B cell (primary cell): Measurements from ENCODE around the gene OR5M11. TPM values are rescaled to one million over a fixed set of nuclear protein-coding genes. Genes with fewer than 3 reads are reported as not detected.
"Not testable (repeated sequence)": the region's sequence is repeated elsewhere in the genome, so short reads cannot be mapped to it uniquely, and the experiment has no call there.

ENCODE experiments used
- ATAC-seq: fragments of 200-7000 bp; cut with Tn5 transposase; one replicate; pipeline ENCODE4 v1.10.0; 2021; ENCODE audit warnings: low read depth, mild to moderate bottlenecking, moderate number of reproducible peaks, moderate library complexity
- CTCF ChIA-PET: fragments of 350-600 bp; sonication (Branson Sonifier 250); formaldehyde crosslinking; loops from one replicate; lab custom pipeline; 2021; ENCODE audit warnings: antibody characterized with exemption, inconsistent platforms; lab: Charles Lee
- POLR2A ChIA-PET: fragments of 350-600 bp; sonication (Branson Sonifier 250); formaldehyde crosslinking; loops from one replicate; lab custom pipeline; 2021; ENCODE audit warnings: antibody characterized with exemption; lab: Charles Lee
- DNase-seq: peaks from one replicate; pipeline ENCODE4 v3.0.0; 2013
- H2AFZ ChIP-seq: 2 replicates; pipeline ENCODE4 v1.6.1; 2012; ENCODE audit warnings: mild to moderate bottlenecking, low read depth, low read length; ENCODE audit not compliant: insufficient read depth, poor library complexity, severe bottlenecking
- H3K27ac ChIP-seq, 2 donors: 1 replicate in 1 of 2; 2 replicates in 1 of 2; pipeline ENCODE4 v1.5.1; 2012 to 2013; ENCODE audit warnings: low read length in 2 of 2, mild to moderate bottlenecking in 2 of 2, moderate library complexity in 1 of 2
- H3K27me3 ChIP-seq, 4 experiments: fragments of 200-600 bp in 1 of 4; sonication (generic) in 1 of 4; replicated peaks in 1 of 4; 1 replicate in 2 of 4; 2 replicates in 2 of 4; pipeline versions ENCODE4 v1.6.1 to v1.7.0; 2013 to 2016; ENCODE audit warnings: low read length in 3 of 4, mild to moderate bottlenecking in 2 of 4, mixed read lengths in 1 of 4, moderate library complexity in 1 of 4; ENCODE audit not compliant: insufficient read depth in 4 of 4, control insufficient read depth in 3 of 4; ENCODE audit errors: control extremely low read depth in 1 of 4
- H3K36me3 ChIP-seq, 2 experiments: replicated peaks in 1 of 2; 1 replicate in 1 of 2; 2 replicates in 1 of 2; pipeline versions ENCODE4 v1.6.1 to v1.7.1; 2013; ENCODE audit warnings: low read length in 1 of 2; ENCODE audit not compliant: insufficient read depth in 2 of 2, control insufficient read depth in 1 of 2; ENCODE audit errors: control extremely low read depth in 1 of 2, extremely low read depth in 1 of 2
- H3K4me1 ChIP-seq, 2 donors: fragments of 200-600 bp in 1 of 2; sonication (generic) in 1 of 2; 1 replicate in 1 of 2; 2 replicates in 1 of 2; pipeline versions ENCODE4 v1.5.1 to v1.6.1; 2013 to 2017; ENCODE audit warnings: low read length in 2 of 2; ENCODE audit not compliant: control insufficient read depth in 2 of 2, insufficient read depth in 2 of 2
- H3K4me2 ChIP-seq: replicated peaks from 2 replicates; pipeline ENCODE3; 2012; ENCODE audit warnings: mild to moderate bottlenecking, low read depth, low read length; ENCODE audit not compliant: poor library complexity, severe bottlenecking
- H3K4me3 ChIP-seq, 5 experiments: fragments of 200-600 bp in 1 of 5; sonication (generic) in 1 of 5; 1 replicate in 3 of 5; 2 replicates in 2 of 5; pipeline versions ENCODE4 v1.5.1 to v1.7.0; 2011 to 2016; ENCODE audit warnings: low read length in 4 of 5, mild to moderate bottlenecking in 4 of 5, low read depth in 2 of 5, control low read depth in 1 of 5, moderate library complexity in 1 of 5; ENCODE audit not compliant: insufficient read depth in 1 of 5; ENCODE audit errors: control extremely low read depth in 1 of 5, extremely low read depth in 1 of 5
- H3K79me2 ChIP-seq: fragments of 200-600 bp; sonication (generic); one replicate; pipeline ENCODE4 v1.6.0; 2016; ENCODE audit warnings: low read length; ENCODE audit not compliant: control insufficient read depth, insufficient read depth
- H3K9ac ChIP-seq: fragments of 200-600 bp; sonication (generic); 2 replicates; pipeline ENCODE4 v1.6.1; 2017; ENCODE audit warnings: mild to moderate bottlenecking, low read length, moderate library complexity
- H3K9me3 ChIP-seq, 3 donors: one replicate each; pipeline versions ENCODE4 v1.6.1 to v1.7.1; 2013; ENCODE audit warnings: low read length in 2 of 3; ENCODE audit not compliant: control insufficient read depth in 2 of 3, insufficient read depth in 1 of 3; ENCODE audit errors: control extremely low read depth in 1 of 3
- H4K20me1 ChIP-seq: 2 replicates; pipeline ENCODE4 v1.6.0; 2012; ENCODE audit warnings: mild to moderate bottlenecking, low read length; ENCODE audit not compliant: insufficient read depth, control insufficient read depth, poor library complexity, severe bottlenecking
- H3K27ac Mint-ChIP-seq: one replicate; pipeline ENCODE4 v1.8.0; 2021; ENCODE audit warnings: mixed read lengths
- H3K27me3 Mint-ChIP-seq: one replicate; pipeline ENCODE4 v1.8.0; 2021; ENCODE audit warnings: mixed read lengths
- H3K4me1 Mint-ChIP-seq: one replicate; pipeline ENCODE4 v1.8.0; 2021; ENCODE audit warnings: mixed read lengths
- H3K4me3 Mint-ChIP-seq: one replicate; pipeline ENCODE4 v1.8.0; 2021; ENCODE audit warnings: mixed read lengths
- H3K9me3 Mint-ChIP-seq: one replicate; pipeline ENCODE4 v1.8.0; 2022; ENCODE audit warnings: mixed read lengths; ENCODE audit not compliant: insufficient read depth
- EZH2 ChIP-seq: IDR thresholded peaks from 2 replicates; pipeline ENCODE4 v1.6.1; 2012; ENCODE audit warnings: borderline replicate concordance, low read depth, mild to moderate bottlenecking, moderate library complexity, low read length; ENCODE audit not compliant: insufficient read depth, poor library complexity, severe bottlenecking
- WGBS: methylation state at CpG from one replicate; pipeline ENCODE4 v1.1.5; 2013; ENCODE audit warnings: missing lambda C conversion rate; ENCODE audit not compliant: insufficient coverage; 5-methylcytosine and 5-hydroxymethylcytosine counted together
- intact Hi-C: fragments of 100-400 bp; cut with micrococcal nuclease; formaldehyde crosslinking; loops from one replicate; pipeline ENCODE4 v1.10.0; 2022
- polyA plus RNA-seq: library from polyadenylated mRNA; depleted of rRNA; stranded (reverse); fragments of >200 nt; gene quantifications from 2 replicates; pipeline ENCODE4 v1.2.3, GENCODE V29; 2012
- total RNA-seq, 2 donors: library from RNA; stranded (reverse); fragments of 120-200 nt in 1 of 2; gene quantifications; 1 replicate in 1 of 2; 2 replicates in 1 of 2; pipeline versions ENCODE4 v1.2.3 to v1.2.4, GENCODE V29; 2013 to 2022
- TF ChIP-seq, protein P1 (sequence below): fragments of 200-600 bp; IDR thresholded peaks from one replicate; pipeline ENCODE4 v1.8.0; 2022; ENCODE audit warnings: antibody characterized with exemption, mild to moderate bottlenecking

OR5M11 gene
- total and polyA plus RNA-seq, 2 donors (not counting 1 experiment from before 2014, with no cell fraction given) = not detected

DNA sequence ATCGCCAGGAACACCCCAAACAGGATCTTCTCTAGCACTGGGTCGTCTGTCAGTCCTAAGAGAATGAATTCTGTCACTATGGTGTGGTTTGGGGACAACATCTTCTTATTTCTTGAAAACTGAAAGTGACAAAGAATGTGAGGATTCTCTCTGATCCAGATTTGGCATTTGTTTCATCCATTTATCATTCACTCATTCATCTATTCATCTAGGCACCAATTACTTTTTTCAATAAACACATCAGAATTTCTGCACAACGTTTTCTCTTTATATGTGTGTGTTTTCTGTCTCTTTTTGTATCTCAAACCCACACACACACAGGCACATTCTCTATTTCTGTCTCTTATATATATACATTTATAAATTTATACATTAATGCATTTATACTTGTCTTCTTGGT is 34.6 kb upstream of the OR5M11 start, which contains the start of gene OR5M10:
TSS of gene OR5M10 (minus strand) at position 101 of the 400 bp plus-strand sequence. CDS start at position 101, 0 bp downstream.
- Histone ChIP-seq H3K9ac (no peak within 1 kb of the TSS), H2AFZ (no peak within 1 kb of the TSS), H3K4me1 (no peaks in the 10 kb centered on the region), H3K27ac (no peak within 1 kb of the TSS), H3K79me2 (no peaks in the 10 kb centered on the region), H3K4me2 (no peak within 1 kb of the TSS), H4K20me1 (no peaks in the 10 kb centered on the region), H3K27me3 (no peaks in the 10 kb centered on the region), H3K9me3 (peaks cover 0 to 4% (median 2%) of the 10 kb centered on the region in 3 donors), H3K4me3 (no peak within 1 kb of the TSS), H3K36me3 (no peaks in the 10 kb centered on the region)
- Mint-ChIP-seq H3K27me3 (no peaks in the 10 kb centered on the region), H3K4me1 (no peaks in the 10 kb centered on the region), H3K4me3 (no peak within 1 kb of the TSS), H3K27ac (no peak within 1 kb of the TSS), H3K9me3 (no peaks in the 10 kb centered on the region)
- DNase-seq (no peak), ATAC-seq (no peak)
- no peak for TF ChIP-seq EZH2
- TF ChIP-seq, protein P1, sequence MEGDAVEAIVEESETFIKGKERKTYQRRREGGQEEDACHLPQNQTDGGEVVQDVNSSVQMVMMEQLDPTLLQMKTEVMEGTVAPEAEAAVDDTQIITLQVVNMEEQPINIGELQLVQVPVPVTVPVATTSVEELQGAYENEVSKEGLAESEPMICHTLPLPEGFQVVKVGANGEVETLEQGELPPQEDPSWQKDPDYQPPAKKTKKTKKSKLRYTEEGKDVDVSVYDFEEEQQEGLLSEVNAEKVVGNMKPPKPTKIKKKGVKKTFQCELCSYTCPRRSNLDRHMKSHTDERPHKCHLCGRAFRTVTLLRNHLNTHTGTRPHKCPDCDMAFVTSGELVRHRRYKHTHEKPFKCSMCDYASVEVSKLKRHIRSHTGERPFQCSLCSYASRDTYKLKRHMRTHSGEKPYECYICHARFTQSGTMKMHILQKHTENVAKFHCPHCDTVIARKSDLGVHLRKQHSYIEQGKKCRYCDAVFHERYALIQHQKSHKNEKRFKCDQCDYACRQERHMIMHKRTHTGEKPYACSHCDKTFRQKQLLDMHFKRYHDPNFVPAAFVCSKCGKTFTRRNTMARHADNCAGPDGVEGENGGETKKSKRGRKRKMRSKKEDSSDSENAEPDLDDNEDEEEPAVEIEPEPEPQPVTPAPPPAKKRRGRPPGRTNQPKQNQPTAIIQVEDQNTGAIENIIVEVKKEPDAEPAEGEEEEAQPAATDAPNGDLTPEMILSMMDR = no peak
- intact Hi-C loops = no loop called here
- ChIA-PET CTCF (no interaction called here), POLR2A (no interaction called here)
- WGBS = 40% methylated on average over 1 of the region's 3 CpGs

DNA sequence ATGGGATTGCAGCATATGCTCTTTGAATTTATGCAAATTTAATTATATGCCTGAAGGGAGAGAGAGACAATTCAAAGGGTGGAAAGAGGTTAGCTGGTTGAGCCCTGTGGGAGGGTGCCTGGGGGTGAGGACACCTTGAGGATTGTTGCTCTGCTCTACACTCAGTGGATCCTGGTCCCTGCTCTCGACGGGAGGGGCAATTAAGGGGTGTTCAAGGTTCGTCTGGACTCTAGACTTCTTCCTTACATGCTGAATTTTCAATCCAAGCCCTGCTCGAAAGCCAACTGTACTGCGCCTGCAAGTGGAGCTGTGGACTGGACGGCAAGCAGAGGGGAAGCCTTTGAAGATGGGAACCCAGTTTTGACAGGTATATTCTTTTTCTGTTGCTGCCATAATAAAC is 15.5 kb upstream of the OR5M11 start:
- POLR2A ChIA-PET = no interaction called here
- Mint-ChIP-seq H3K9me3 (peaks cover 7% of the 10 kb centered on the region), H3K27me3 (no peaks in the 10 kb centered on the region), H3K4me3 (no peak overlapping the region), H3K27ac (no peak overlapping the region), H3K4me1 (no peaks in the 10 kb centered on the region)
- peaks cover 1 to 12% (median 3%) of the 10 kb centered on the region in 3 donors for H3K9me3 ChIP-seq
- CTCF ChIA-PET = no interaction called here
- no peak overlapping the region for H3K4me2 ChIP-seq
- H3K9ac ChIP-seq = no peak overlapping the region
- TF ChIP-seq, protein P1 = no peak
- no peak for TF ChIP-seq EZH2
- DNase-seq (no peak), ATAC-seq (no peak)
- H3K27ac ChIP-seq = no peak overlapping the region
- no peaks in the 10 kb centered on the region for H4K20me1 ChIP-seq
- 92% methylated on average over 4 of the region's 6 CpGs for WGBS
- intact Hi-C loops = no loop called here
- H3K4me3 ChIP-seq = no peak overlapping the region
- no peaks in the 10 kb centered on the region for H3K4me1 ChIP-seq
- no peaks in the 10 kb centered on the region for H3K27me3 ChIP-seq
- H3K79me2 ChIP-seq = no peaks in the 10 kb centered on the region
- no peaks in the 10 kb centered on the region for H3K36me3 ChIP-seq
- H2AFZ ChIP-seq = no peak overlapping the region

DNA sequence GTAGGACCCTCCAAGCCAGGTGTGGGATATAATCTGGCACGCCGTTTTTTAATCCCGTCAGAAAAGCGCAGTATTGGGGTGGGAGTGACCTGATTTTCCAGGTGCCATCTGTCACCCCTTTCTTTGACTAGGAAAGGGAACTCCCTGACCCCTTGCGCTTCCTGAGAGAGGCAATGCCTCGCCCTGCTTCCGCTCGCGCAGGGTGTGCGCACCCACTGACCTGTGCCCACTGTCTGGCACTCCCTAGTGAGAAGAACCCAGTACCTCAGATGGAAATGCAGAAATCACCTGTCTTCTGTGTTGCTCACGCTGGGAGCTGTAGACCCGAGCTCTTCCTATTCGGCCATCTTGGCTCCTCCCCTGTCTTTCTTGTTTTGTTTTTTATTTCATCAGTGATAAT is 11.6 kb upstream of the OR5M11 start:
- H4K20me1 ChIP-seq, H3K4me2 ChIP-seq, H3K4me3 Mint-ChIP-seq, DNase-seq, H3K4me1 ChIP-seq, H3K27me3 ChIP-seq, H3K9me3 Mint-ChIP-seq, CTCF ChIA-PET, H3K9ac ChIP-seq, POLR2A ChIA-PET, H2AFZ ChIP-seq, H3K4me1 Mint-ChIP-seq, H3K27ac ChIP-seq, H3K4me3 ChIP-seq, H3K36me3 ChIP-seq, H3K27me3 Mint-ChIP-seq, intact Hi-C loops, ATAC-seq, H3K9me3 ChIP-seq, H3K27ac Mint-ChIP-seq, H3K79me2 ChIP-seq: not testable (repeated sequence)
- 100% methylated on average over 5 of the region's 13 CpGs for WGBS
